GM20431 (cell line): Measurements from ENCODE around the gene MDM1.

Experiments
- in situ Hi-C: fragments of 300-500 bp; cut with MseI, MboI; formaldehyde crosslinking; loops from one replicate; pipeline ENCODE4 v1.15.0; 2020; ENCODE audit warnings: low sequenced_read_pairs; ENCODE audit not compliant: unreplicated experiment

The MDM1 gene

DNA sequence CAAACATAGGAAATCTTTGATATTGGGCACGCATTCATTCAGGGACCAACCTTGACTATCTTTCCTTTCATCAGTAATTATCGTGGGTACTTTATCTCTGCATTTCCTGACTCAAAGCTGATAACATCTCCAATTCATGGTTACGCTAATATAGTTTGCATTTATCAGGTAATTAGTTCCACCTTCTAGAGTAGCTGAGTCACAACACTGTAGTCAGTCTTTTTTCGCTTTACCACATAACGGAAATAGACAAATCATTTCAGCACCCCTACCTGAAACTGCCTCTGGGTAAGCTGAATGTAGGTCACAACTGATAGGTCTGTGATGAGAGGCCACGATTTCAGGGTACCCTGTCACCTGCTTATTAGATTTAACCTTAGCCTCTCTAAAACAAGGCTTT, 42.0 kb downstream of the MDM1 start:
- in situ Hi-C loops, result no loop called here

DNA sequence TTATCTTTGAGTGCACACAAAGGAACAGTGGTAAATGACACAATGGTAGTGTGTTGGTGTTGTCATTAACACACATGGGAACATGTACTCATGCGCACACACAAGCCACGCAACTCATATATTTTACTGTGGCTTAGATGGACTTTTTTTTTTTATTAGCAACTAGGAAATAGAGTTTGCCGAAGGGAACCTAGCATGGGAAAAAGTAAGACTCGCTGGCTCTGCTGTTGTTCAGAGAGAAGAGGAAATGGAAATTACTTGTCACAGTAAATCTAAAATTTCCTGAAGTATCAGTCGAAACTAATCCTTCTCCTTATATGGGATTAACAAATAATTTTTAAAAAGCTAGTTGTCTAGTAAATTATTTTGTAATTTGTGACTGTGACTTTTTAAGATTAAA, 45.1 kb downstream of the MDM1 start:
- in situ Hi-C loops, result no loop called here

DNA sequence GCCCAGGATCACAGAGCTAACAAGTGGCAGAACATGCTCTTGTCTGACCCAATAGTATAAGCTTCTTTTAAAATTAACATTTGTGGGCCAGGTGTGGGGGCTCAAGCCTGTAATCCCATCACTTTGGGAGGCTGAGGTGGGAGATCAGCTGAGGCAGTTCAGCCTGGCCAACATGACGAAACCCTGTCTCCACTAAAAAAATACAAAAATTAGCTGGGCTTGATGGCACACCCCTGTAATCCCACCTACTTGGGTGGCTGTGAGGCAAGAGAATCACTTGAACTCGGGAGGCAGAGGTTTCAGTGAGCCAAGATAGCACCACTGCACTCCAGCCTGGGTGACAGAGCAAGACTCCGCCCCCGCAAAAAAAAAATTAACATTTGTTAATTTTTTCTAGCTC, 45.8 kb downstream of the MDM1 start:
- in situ Hi-C loops, result no loop called here

GRCh38 chr12:68285541-68285940, 46.6 kb downstream of the MDM1 start:
- in situ Hi-C loops, result no loop called here

- in situ Hi-C loops, result no loop called here
These were observed 50.7 kb downstream of the MDM1 start for GRCh38 chr12:68281322-68282077.

- in situ Hi-C loops, result no loop called here
These were observed 51.9 kb downstream of the MDM1 start for GRCh38 chr12:68280240-68280639.

- in situ Hi-C loops, result no loop called here
These were observed 52.7 kb downstream of the MDM1 start for GRCh38 chr12:68279227-68280054.

- in situ Hi-C loops, result no loop called here
These were observed 55.7 kb downstream of the MDM1 start for GRCh38 chr12:68276402-68276930.

- in situ Hi-C loops, result no loop called here
These were observed 59.4 kb downstream of the MDM1 start for GRCh38 chr12:68272732-68273131.

DNA sequence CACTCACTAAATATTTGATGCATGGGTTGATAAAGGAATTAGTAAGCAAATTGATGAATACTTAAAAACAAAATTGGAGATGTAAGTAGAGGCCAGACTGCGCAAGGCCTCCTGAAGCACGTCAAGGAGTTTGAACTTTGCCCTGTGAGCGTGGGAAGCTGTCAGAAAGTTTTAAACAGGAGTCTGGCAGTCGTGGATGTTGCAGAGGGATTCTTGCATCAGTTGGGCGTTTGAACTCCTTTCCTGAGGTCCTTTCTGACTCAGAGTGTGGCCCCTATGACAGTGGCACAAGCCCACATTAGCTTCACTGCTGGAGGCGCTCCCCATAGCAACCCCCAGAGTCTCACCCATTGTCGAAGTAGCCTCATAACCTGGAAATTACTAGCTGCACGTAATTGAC, 60.8 kb downstream of the MDM1 start:
- in situ Hi-C loops, result no loop called here

DNA sequence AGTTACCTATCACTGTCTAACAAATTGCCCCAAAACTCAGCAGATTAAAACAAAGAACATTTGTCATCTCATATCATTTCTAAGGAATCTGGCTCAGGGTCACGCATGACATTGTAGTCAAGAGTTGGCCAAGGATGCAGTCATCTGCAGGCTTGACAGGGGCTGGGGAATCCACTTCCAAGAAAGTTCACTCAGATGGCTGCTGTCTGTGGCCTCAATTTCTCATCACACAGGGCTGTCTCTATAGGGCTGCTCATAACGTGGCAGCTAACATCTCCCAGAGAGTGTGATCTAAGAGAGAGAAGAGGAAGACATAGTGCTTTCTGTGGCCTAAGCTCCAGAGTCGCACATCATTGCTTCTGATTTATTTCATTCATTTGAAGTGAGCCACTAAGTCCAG, 61.8 kb downstream of the MDM1 start:
- in situ Hi-C loops, result no loop called here

GRCh38 chr12:68269779-68270178, 62.4 kb downstream of the MDM1 start:
- in situ Hi-C loops, result no loop called here

- in situ Hi-C loops, result no loop called here
These were observed 63.2 kb downstream of the MDM1 start for GRCh38 chr12:68268967-68269366.

GRCh38 chr12:68267892-68268396, 64.2 kb downstream of the MDM1 start:
- in situ Hi-C loops, result no loop called here

- in situ Hi-C loops, result no loop called here
These were observed 67.3 kb downstream of the MDM1 start for GRCh38 chr12:68264857-68265256.

- in situ Hi-C loops, result no loop called here
These were observed 67.9 kb downstream of the MDM1 start for GRCh38 chr12:68264158-68264855.

GRCh38 chr12:68263366-68263765, 68.8 kb downstream of the MDM1 start:
- in situ Hi-C loops, result no loop called here

DNA sequence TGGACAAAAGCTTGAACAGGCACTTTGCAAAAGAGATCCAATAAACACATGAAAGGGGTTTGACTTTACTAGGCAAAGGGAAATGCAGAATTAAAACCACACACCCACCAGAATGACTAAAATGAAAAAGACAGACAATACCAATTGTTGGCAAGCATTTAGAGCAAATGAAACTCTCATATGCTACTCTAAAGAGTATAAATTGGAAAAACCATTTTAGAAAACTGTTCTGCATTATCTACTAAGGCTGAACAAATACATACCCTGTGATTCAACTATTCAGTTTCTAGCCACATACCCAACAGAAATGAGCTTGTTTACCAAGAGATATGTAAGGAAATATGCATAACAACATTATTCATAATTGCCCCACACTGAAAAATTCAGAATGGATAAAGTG, 70.3 kb downstream of the MDM1 start:
- in situ Hi-C loops, result no loop called here

- in situ Hi-C loops, result no loop called here
These were observed 72.0 kb downstream of the MDM1 start for GRCh38 chr12:68260153-68260552.

GRCh38 chr12:68259318-68259940, 72.7 kb downstream of the MDM1 start:
- in situ Hi-C loops, result no loop called here
